ENCODE data around the gene MVB12A. TPM values are rescaled to one million over a fixed set of nuclear protein-coding genes. Genes with fewer than 3 reads are reported as not detected.

MVB12A gene
- total and polyA plus RNA-seq, 9 of the 15 experiments (the other 6 are each of a cell fraction or from before 2014, with no cell fraction given) = 1.2 to 46.2 (median 22.4) TPM

- ATAC-seq = no peak
- H3K4me2 ChIP-seq (ENCODE audit: insufficient read depth, low read length) = no peak overlapping the region
- no peaks in the 10 kb centered on the region for H3K9me1 ChIP-seq (ENCODE audit: control insufficient read depth, insufficient read depth, low read length)
- TF ChIP-seq ELK3 (CRISPR knock-in tag; IDR thresholded peaks at IDR 0.05) (no peak), NRF1 (conservative IDR thresholded peaks at IDR 0.05 in 1 of 2, IDR thresholded peaks at IDR 0.05 in 1 of 2) (0 out of 4 replicates have a peak, but pooled peaks of 1 of the 2 experiments have one; percentile 13)
- 33% methylated on average over 7 of the region's 7 CpGs for WGBS (ENCODE audit: insufficient coverage, low coverage, missing lambda C conversion rate)
- H3K4me3 ChIP-seq = no peak overlapping the region
- no peak overlapping the region for H2AFZ ChIP-seq (ENCODE audit: low read depth, low read length)
- ChIA-PET POLR2A (no interaction called here), CTCF (ENCODE audit: low intra/inter-chr PET ratio) (no interaction called here)
- no peak overlapping the region for H3K27ac ChIP-seq (ENCODE audit: extremely low read depth, low read depth, low read length)
- H3K36me3 ChIP-seq (ENCODE audit: control insufficient read depth, insufficient read depth, low read length) = no peaks in the 10 kb centered on the region
- FAIRE-seq = no peak
- no TSS peak for BruUV-seq (replicated peaks)
- DNase-seq (ENCODE audit: extremely low read depth in 1 of 4, low spot score in 3 of 4) = no peak
- peaks cover 0 to 6% of the 10 kb centered on the region in 2 experiments; a peak in 2 of 5 replicates for H3K4me1 ChIP-seq (replicated peaks in 1 of 2; ENCODE audit: control insufficient read depth in 2 of 2, insufficient read depth in 2 of 2, low read length in 2 of 2)
- H3K79me2 ChIP-seq (ENCODE audit: control insufficient read depth, insufficient read depth, low read length) = no peaks in the 10 kb centered on the region
- H3K27me3 ChIP-seq (ENCODE audit: control insufficient read depth in 2 of 2, insufficient read depth in 2 of 2, low read length in 2 of 2) = peaks cover 0 to 23% of the 10 kb centered on the region in 2 experiments; a peak in 4 of 5 replicates
- H3K9me3 ChIP-seq (replicated peaks; ENCODE audit: control insufficient read depth, insufficient read depth, low read depth, low read length) = no peaks in the 10 kb centered on the region; the same call in 1 of the 2 replicates
- no peak overlapping the region for H3K9ac ChIP-seq (ENCODE audit: insufficient read depth in 1 of 2, low read depth in 2 of 2, low read length in 2 of 2)
- H4K20me1 ChIP-seq (replicated peaks; ENCODE audit: control insufficient read depth, insufficient read depth, low read length) = no peaks in the 10 kb centered on the region; the same call in none of the 2 replicates
- intact Hi-C loops (cut with micrococcal nuclease) = no loop called here
- in situ Hi-C loops (cut with MboI) = no loop called here
These were observed 15.4 kb downstream of the MVB12A start for GRCh38 chr19:17435218-17435617.

- intact Hi-C loops (cut with micrococcal nuclease) = no loop called here
- Histone ChIP-seq H3K79me2 (ENCODE audit: control insufficient read depth, insufficient read depth, low read length) (no peaks in the 10 kb centered on the region), H3K4me1 (replicated peaks in 1 of 2; ENCODE audit: control insufficient read depth in 2 of 2, insufficient read depth in 2 of 2, low read length in 2 of 2) (peaks cover 0 to 6% of the 10 kb centered on the region in 2 experiments; a peak in 2 of 5 replicates), H3K4me2 (ENCODE audit: insufficient read depth, low read length) (no peak overlapping the region), H3K27me3 (ENCODE audit: control insufficient read depth in 2 of 2, insufficient read depth in 2 of 2, low read length in 2 of 2) (peaks cover 0 to 23% of the 10 kb centered on the region in 2 experiments; a peak in 4 of 5 replicates), H2AFZ (ENCODE audit: low read depth, low read length) (no peak overlapping the region), H3K9me3 (replicated peaks; ENCODE audit: control insufficient read depth, insufficient read depth, low read depth, low read length) (peaks cover under 1% of the 10 kb centered on the region; the same call in 1 of the 2 replicates), H3K4me3 (no peak overlapping the region), H3K9me1 (ENCODE audit: control insufficient read depth, insufficient read depth, low read length) (no peaks in the 10 kb centered on the region), H3K9ac (ENCODE audit: insufficient read depth in 1 of 2, low read depth in 2 of 2, low read length in 2 of 2) (no peak overlapping the region), H3K36me3 (ENCODE audit: control insufficient read depth, insufficient read depth, low read length) (no peaks in the 10 kb centered on the region), H4K20me1 (replicated peaks; ENCODE audit: control insufficient read depth, insufficient read depth, low read length) (no peaks in the 10 kb centered on the region; the same call in none of the 2 replicates), H3K27ac (ENCODE audit: extremely low read depth, low read depth, low read length) (no peak overlapping the region)
- ATAC-seq (no peak), FAIRE-seq (no peak), DNase-seq (ENCODE audit: extremely low read depth in 1 of 4, low spot score in 3 of 4) (no peak)
- ChIA-PET POLR2A (interaction anchor here (0.6 kb wide), 1 partner anchor 664 kb away, joined by 4 read pairs; no protein-coding TSS in a partner anchor), CTCF (ENCODE audit: low intra/inter-chr PET ratio) (no interaction called here)
- 26% methylated on average over 25 of the region's 25 CpGs for WGBS (ENCODE audit: insufficient coverage, low coverage, missing lambda C conversion rate)
- in situ Hi-C loops (cut with MboI) = no loop called here
- no TSS peak for BruUV-seq (replicated peaks)
- TF ChIP-seq SMAD2 (IDR thresholded peaks at IDR 0.05; ENCODE audit: low read depth, low read length) (no peak), ZNF717 (CRISPR knock-in tag; IDR thresholded peaks at IDR 0.05) (no peak), ATF3 (IDR thresholded peaks at IDR 0.05) (no peak), ATF3 (CRISPR knock-in tag; conservative IDR thresholded peaks at IDR 0.05) (no peak), OTX1 (CRISPR knock-in tag; IDR thresholded peaks at IDR 0.05) (no peak), ZNF121 (CRISPR knock-in tag; conservative IDR thresholded peaks at IDR 0.05) (no peak), BHLHE40 (IDR thresholded peaks at IDR 0.05; ENCODE audit: low read length) (no peak), KDM1A (IDR thresholded peaks at IDR 0.05) (0 out of 4 replicates have a peak, but pooled peaks of 1 of the 2 experiments have one; percentile 21)
These were observed 16.4 kb downstream of the MVB12A start for GRCh38 chr19:17436094-17436873.
